ENCODE results near the gene SESTD1. TPM values are rescaled to one million over a fixed set of nuclear protein-coding genes. Genes with fewer than 3 reads are reported as not detected.

Gene SESTD1
- total RNA-seq, 1 donor = 14.2 TPM

- no peak for DNase-seq (ENCODE audit: low read depth)
- H3K4me3 ChIP-seq (ENCODE audit: low read depth, low read length) = no peak overlapping the region
- TF ChIP-seq CTCF (IDR thresholded peaks at IDR 0.05; ENCODE audit: insufficient read depth, low read depth, low read length) = no peak
Measured at GRCh38 chr2:179177694-179178093, 86.9 kb downstream of the SESTD1 start.

DNA sequence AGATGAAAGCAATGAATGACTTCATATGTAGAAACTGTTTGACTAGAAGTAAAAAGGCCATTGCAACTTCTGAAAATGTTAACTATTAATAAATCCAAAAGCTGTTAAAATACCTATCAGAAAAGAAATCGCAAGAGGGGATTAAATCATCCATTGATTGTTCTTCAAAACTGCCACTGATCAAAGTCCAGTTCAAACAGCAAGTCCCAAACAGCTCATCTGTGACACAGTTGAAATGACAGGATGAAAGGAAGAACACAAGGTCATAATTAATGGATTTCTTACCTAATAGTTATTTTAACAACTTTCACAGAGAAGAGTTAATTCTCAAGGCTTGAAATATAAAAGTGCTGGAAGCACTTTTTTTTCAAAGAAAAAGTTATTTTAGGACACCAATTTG is 90.4 kb downstream of the SESTD1 start:
- DNase-seq (ENCODE audit: low read depth) = no peak
- no peak for TF ChIP-seq CTCF (IDR thresholded peaks at IDR 0.05; ENCODE audit: insufficient read depth, low read depth, low read length)
- H3K4me3 ChIP-seq (ENCODE audit: low read depth, low read length) = no peak overlapping the region

DNA sequence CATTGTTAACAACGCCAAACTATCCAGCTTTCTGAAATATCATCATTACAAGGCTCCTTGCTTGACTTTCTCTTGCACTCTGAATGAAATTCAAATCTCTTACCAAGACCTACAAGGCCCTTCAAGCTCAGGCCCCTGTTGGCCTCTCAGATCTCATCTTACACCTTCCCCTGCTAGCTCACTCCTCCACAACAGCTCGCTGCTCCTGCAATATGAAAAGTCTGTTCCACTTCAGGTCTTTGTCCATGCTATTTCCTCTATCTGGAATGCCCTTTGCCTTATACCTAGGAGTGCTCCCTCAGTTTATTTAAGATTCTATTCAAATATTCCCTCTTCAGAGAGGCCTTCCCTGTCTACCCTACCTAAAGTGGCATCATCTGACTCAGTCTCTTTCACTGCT is 91.7 kb downstream of the SESTD1 start:
- no peak for DNase-seq (ENCODE audit: low read depth)
- H3K4me3 ChIP-seq (ENCODE audit: low read depth, low read length) = no peak overlapping the region
- no peak for TF ChIP-seq CTCF (IDR thresholded peaks at IDR 0.05; ENCODE audit: insufficient read depth, low read depth, low read length)

DNA sequence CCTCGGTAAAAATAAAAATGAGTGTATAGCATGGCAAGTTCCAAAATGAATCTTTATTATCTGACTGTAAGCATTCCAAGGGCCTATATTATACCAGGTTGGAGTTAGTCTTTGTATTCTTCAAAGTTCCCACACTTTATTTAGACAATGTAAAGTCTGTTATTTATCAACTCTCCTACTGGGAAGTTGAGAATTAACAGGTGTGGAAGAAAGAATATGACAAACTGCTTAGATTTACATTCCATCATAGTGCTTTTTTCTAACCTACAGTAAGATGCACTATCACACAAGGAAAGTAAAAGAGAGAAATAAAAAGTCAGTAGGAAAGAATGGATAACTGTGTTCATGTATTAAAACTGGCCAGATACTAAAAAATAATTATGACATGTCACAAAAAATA is 93.3 kb downstream of the SESTD1 start:
- TF ChIP-seq CTCF (IDR thresholded peaks at IDR 0.05; ENCODE audit: insufficient read depth, low read depth, low read length) = no peak
- no peak overlapping the region for H3K4me3 ChIP-seq (ENCODE audit: low read depth, low read length)
- DNase-seq (ENCODE audit: low read depth) = no peak

- H3K4me3 ChIP-seq (ENCODE audit: low read depth, low read length) = no peak overlapping the region
- no peak for TF ChIP-seq CTCF (IDR thresholded peaks at IDR 0.05; ENCODE audit: insufficient read depth, low read depth, low read length)
- no peak for DNase-seq (ENCODE audit: low read depth)
Measured at GRCh38 chr2:179170901-179171300, 93.7 kb downstream of the SESTD1 start.

DNA sequence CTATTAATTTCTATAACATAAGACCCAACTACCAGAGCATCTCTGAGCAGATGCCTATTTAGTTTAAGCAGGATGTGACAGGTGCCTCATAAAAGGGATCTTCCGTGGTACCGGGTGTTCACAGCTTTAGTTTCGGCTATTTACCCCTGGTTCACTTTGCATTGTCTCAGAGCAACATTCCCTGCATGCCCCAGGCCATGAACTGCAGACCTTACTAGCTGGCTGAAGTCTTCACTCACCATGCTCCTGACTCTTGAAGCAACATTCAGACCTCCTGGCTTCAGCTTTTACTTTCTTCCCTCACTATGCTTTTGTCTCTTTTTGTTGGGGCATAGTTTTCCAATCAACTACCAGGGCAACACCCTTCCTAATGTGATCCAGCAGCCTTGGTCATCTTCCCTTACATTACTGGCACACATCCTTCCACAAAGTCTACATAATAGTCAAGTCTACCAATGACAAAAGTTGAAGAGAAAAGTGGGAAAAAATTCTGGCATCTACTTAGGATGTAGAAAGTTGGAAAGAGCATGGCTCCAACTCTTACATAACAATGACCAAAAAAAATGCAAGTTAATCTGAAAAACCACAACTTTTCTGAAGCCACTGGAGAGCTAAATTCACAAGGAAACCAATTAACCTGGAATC is 99.2 kb downstream of the SESTD1 start:
- TF ChIP-seq CTCF (IDR thresholded peaks at IDR 0.05; ENCODE audit: insufficient read depth, low read depth, low read length) = no peak
- no peak for DNase-seq (ENCODE audit: low read depth)
- H3K4me3 ChIP-seq (ENCODE audit: low read depth, low read length) = no peak overlapping the region

DNA sequence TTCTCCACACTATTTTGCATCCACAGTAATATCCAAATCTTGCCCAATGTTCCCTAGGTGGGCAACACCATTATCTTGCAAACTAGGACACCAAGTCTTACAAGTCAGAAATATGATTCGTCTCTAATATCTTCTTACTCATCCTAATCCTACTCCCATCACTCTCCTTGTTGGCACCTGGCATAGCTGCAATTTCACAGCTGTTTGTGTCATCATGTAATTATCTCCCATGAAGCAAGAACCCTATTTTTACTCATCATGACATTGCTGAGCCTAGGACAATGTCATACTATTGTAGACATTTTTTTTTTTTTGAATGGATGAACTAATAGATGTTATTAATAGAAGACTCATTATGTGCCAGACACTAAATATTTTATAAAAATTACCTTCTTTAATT is 123.4 kb downstream of the SESTD1 start:
- TF ChIP-seq CTCF (IDR thresholded peaks at IDR 0.05; ENCODE audit: insufficient read depth, low read depth, low read length) = no peak
- no peak overlapping the region for H3K4me3 ChIP-seq (ENCODE audit: low read depth, low read length)
- no peak for DNase-seq (ENCODE audit: low read depth)
